ENCODE measurements around the gene NAALADL2.

NAALADL2 gene

GRCh38 chr3:175207361-175207760 lies 348.2 kb downstream of the NAALADL2 start:
- no peak for DNase-seq (ENCODE audit: low read depth)

GRCh38 chr3:175208326-175208725 lies 349.2 kb downstream of the NAALADL2 start:
- no peak for DNase-seq (ENCODE audit: low read depth)

GRCh38 chr3:175211466-175211865 lies 352.3 kb downstream of the NAALADL2 start:
- DNase-seq (ENCODE audit: low read depth): no peak

GRCh38 chr3:175212896-175213295 lies 353.8 kb downstream of the NAALADL2 start:
- DNase-seq (ENCODE audit: low read depth): no peak

GRCh38 chr3:175214216-175214615 lies 355.1 kb downstream of the NAALADL2 start:
- DNase-seq (ENCODE audit: low read depth): no peak

- DNase-seq (ENCODE audit: low read depth): no peak
Observed at GRCh38 chr3:175215833-175216232, 356.7 kb downstream of the NAALADL2 start.

- no peak for DNase-seq (ENCODE audit: low read depth)
Observed at GRCh38 chr3:175222356-175222755, 363.2 kb downstream of the NAALADL2 start.

- DNase-seq (ENCODE audit: low read depth): no peak
Observed at GRCh38 chr3:175224051-175224450, 364.9 kb downstream of the NAALADL2 start.

GRCh38 chr3:175226444-175226843 lies 367.3 kb downstream of the NAALADL2 start:
- no peak for DNase-seq (ENCODE audit: low read depth)

- DNase-seq (ENCODE audit: low read depth): no peak
Observed at GRCh38 chr3:175227126-175227525, 368.0 kb downstream of the NAALADL2 start.

- DNase-seq (ENCODE audit: low read depth): no peak
Observed at GRCh38 chr3:175233957-175234940, 375.1 kb downstream of the NAALADL2 start.

- DNase-seq (ENCODE audit: low read depth): no peak
Observed at GRCh38 chr3:175238801-175239200, 379.7 kb downstream of the NAALADL2 start.

GRCh38 chr3:175240921-175241320 lies 381.8 kb downstream of the NAALADL2 start:
- no peak for DNase-seq (ENCODE audit: low read depth)

- DNase-seq (ENCODE audit: low read depth): no peak
Observed at GRCh38 chr3:175242243-175242642, 383.1 kb downstream of the NAALADL2 start.

- no peak for DNase-seq (ENCODE audit: low read depth)
Observed at GRCh38 chr3:175246234-175246633, 387.1 kb downstream of the NAALADL2 start.

- no peak for DNase-seq (ENCODE audit: low read depth)
Observed at GRCh38 chr3:175246766-175247165, 387.6 kb downstream of the NAALADL2 start.

GRCh38 chr3:175247629-175248028 lies 388.5 kb downstream of the NAALADL2 start:
- DNase-seq (ENCODE audit: low read depth): no peak

GRCh38 chr3:175248832-175249231 lies 389.7 kb downstream of the NAALADL2 start:
- DNase-seq (ENCODE audit: low read depth): no peak

- DNase-seq (ENCODE audit: low read depth): no peak
Observed at GRCh38 chr3:175255698-175256097, 396.6 kb downstream of the NAALADL2 start.

- DNase-seq (ENCODE audit: low read depth): no peak
Observed at GRCh38 chr3:175257123-175257522, 398.0 kb downstream of the NAALADL2 start.

GRCh38 chr3:175258763-175259162 lies 399.6 kb downstream of the NAALADL2 start:
- no peak for DNase-seq (ENCODE audit: low read depth)

- no peak for DNase-seq (ENCODE audit: low read depth)
Observed at GRCh38 chr3:175260145-175260794, 401.1 kb downstream of the NAALADL2 start.

GRCh38 chr3:175266478-175266877 lies 407.3 kb downstream of the NAALADL2 start:
- no peak for DNase-seq (ENCODE audit: low read depth)

Data from stimulated activated CD8-positive, alpha-beta memory T cell treated with anti-CD3 and anti-CD28 coated beads, Interleukin-15, amount 100 ng/mL, for 1 hour (primary cell).